MG63 (cell line): ENCODE data around the gene OR6C70. TPM values are rescaled to one million over a fixed set of nuclear protein-coding genes. Genes with fewer than 3 reads are reported as not detected.
A peak's percentile ranks its signal among the peaks of the same experiment; 100 is the strongest.
"Not testable (repeated sequence)": the region's sequence is repeated elsewhere in the genome, so short reads cannot be mapped to it uniquely, and the experiment has no call there.

ENCODE experiments used
- DNase-seq: peaks from one replicate; pipeline ENCODE4 v3.0.0-alpha.2; 2020
- H3K27me3 ChIP-seq: fragments of 250-450 bp; sonication (Bioruptor Pico); 2 replicates; pipeline ENCODE4 v1.5.1; 2020; ENCODE audit warnings: mild to moderate bottlenecking, moderate library complexity
- H3K36me3 ChIP-seq: fragments of 250-450 bp; sonication (Bioruptor Pico); 2 replicates; pipeline ENCODE4 v1.5.1; 2020; ENCODE audit warnings: mild to moderate bottlenecking, moderate library complexity
- H3K4me3 ChIP-seq: fragments of 250-450 bp; sonication (Bioruptor Pico); 2 replicates; pipeline ENCODE4 v1.5.1; 2020; ENCODE audit warnings: mild to moderate bottlenecking, moderate library complexity
- H3K9me3 ChIP-seq: fragments of 250-450 bp; sonication (Bioruptor Pico); 2 replicates; pipeline ENCODE4 v1.5.1; 2020; ENCODE audit warnings: mild to moderate bottlenecking, moderate library complexity
- total RNA-seq: library from RNA; depleted of rRNA; stranded (reverse); fragments of >200 nt; shearing (Covaris generic); gene quantifications from 2 replicates; pipeline ENCODE4 v1.2.3, GENCODE V29; 2014; ENCODE audit warnings: low replicate concordance; rRNA removed

The OR6C70 gene
- not detected in 2 replicates for total RNA-seq

DNA sequence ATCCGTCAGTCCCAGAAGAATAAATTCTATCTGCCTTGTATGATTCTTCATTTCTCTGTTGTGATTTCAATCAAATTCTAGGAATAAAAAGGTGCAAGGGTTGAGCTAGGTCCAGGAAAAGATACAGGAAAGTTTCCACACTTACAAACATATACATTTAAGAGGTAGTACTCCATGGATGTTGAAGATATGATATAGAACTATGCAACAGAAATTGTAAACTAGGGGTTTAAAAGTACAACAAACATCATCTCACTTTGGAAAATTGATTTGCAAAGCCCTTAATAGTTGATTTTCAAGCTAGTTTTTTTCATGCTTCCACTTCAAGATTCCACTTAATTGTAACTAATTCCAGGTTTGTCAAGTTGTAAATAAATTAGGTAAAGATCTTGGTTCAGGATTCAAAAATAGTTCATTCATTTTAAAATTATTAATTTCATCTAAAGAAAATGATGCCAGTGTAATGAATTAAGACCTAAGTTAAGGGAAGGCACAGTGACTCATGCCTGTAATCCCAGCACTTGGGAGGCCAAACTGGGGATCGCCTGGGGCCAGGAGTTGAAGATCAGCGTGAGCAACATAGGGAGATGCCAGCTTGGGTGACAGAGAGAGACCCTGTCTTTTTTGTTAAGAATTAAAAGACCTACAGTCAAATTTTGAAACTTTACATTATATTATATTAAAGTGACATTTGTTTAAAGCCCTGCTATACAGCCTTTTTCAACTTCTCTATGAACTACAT is at the start of gene OR6C70:
TSS of gene OR6C70 (minus strand) at position 51 of the 742 bp plus-strand sequence. CDS start at position 51, 0 bp downstream.
- Histone ChIP-seq H3K9me3 (no peaks in the 10 kb centered on the region), H3K36me3 (no peaks in the 10 kb centered on the region), H3K4me3 (no peak within 1 kb of the TSS), H3K27me3 (no peaks in the 10 kb centered on the region; the same call in 1 of the 2 replicates)
- peak; percentile 44 for DNase-seq

DNA sequence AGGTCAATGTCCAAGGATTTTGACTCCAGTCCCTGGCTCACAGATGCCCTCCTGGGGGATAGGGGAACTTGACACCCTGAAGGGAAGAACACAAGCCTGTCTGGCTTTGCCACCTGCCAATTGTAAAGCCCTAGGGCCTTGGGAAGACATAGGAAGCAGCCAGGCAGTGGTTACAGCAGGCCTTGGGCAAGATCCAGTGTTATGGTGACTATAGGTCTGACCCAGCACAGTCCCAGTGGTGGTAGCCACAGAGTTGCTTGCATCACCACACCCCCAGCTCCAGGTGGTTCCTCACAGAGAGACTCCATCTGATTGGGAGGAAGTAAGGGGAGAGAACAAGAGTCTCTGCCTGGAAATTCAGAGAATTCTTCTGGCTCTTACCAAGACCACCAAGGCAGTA is 46.5 kb upstream of the OR6C70 start:
- no peak for DNase-seq
- Histone ChIP-seq H3K9me3 (no peaks in the 10 kb centered on the region), H3K4me3 (no peak overlapping the region), H3K36me3 (no peaks in the 10 kb centered on the region), H3K27me3 (no peaks in the 10 kb centered on the region)

GRCh38 chr12:55515696-55516095 is 45.8 kb upstream of the OR6C70 start:
- Histone ChIP-seq H3K36me3 (no peaks in the 10 kb centered on the region), H3K27me3 (no peaks in the 10 kb centered on the region), H3K4me3 (no peak overlapping the region), H3K9me3 (no peaks in the 10 kb centered on the region)
- no peak for DNase-seq

- no peak for DNase-seq
- Histone ChIP-seq H3K36me3 (no peaks in the 10 kb centered on the region), H3K27me3 (no peaks in the 10 kb centered on the region), H3K9me3 (no peaks in the 10 kb centered on the region), H3K4me3 (no peak overlapping the region)
Observed at GRCh38 chr12:55501601-55502000, 31.7 kb upstream of the OR6C70 start.

DNA sequence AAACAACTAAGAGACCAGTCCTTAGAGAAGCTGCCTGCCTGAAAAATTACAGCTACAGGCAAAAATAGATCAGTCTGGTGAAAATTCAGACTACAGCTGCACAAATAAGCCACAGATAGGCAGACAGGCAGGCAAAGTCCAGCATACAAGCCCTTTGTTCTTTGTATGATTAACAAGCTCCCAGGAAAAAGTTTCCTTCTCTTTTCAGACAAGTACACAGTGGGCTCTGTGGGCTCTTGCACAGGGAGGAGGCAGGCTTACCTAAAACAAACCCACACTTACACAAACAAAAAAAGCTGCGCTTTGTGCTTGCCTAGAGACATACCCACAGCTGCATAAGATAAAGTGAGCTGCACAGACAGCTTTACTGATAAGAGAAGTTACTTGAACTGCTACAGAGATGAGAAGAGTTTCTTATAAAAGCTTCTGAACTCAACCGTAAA is 29.9 kb upstream of the OR6C70 start:
- H3K4me3 ChIP-seq: no peak overlapping the region
- no peaks in the 10 kb centered on the region for H3K9me3 ChIP-seq
- H3K27me3 ChIP-seq: no peaks in the 10 kb centered on the region
- DNase-seq: no peak
- H3K36me3 ChIP-seq: no peaks in the 10 kb centered on the region

DNA sequence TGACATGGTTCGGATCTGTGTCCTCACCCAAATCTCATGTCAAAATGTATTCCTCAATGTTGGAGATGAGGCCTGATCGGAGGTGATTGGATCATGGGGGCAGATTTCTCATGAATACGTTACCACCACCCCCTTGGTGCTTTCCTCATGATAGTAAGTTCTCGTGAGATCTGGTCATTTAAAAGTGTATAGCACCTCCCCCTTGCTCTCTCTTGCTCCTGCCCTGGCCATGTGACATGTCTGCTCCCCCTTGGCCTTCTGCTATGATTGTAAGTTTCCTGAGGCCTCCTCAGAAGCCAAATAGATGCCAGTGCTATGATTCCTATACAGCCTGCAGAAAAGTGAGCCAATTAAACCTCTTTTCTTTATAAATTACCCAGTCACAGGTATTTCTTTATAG is 29.3 kb upstream of the OR6C70 start:
- H3K27me3 ChIP-seq: no peaks in the 10 kb centered on the region
- DNase-seq: no peak
- no peaks in the 10 kb centered on the region for H3K9me3 ChIP-seq
- H3K36me3 ChIP-seq: no peaks in the 10 kb centered on the region
- no peak overlapping the region for H3K4me3 ChIP-seq

DNA sequence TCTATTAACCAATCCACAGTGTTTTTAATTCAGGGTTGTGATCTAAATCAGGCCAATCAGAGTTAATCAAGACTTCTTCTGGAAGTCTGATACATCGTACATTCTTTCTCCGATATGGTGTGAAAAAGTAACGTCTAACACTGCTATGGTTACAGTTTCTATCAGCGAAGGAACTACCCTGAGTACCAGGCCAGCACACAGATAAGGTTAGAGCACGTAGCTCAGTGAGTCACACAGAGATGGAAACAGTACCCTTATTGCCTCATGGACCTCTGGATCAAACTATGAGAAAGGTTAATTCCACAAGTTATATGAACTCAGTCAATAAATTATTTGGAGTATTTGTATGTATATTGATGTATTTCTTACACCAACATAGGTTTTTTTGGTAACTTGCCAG is 25.6 kb upstream of the OR6C70 start:
- no peak for DNase-seq
- Histone ChIP-seq H3K4me3 (no peak overlapping the region), H3K27me3 (no peaks in the 10 kb centered on the region), H3K9me3 (no peaks in the 10 kb centered on the region), H3K36me3 (no peaks in the 10 kb centered on the region)

DNA sequence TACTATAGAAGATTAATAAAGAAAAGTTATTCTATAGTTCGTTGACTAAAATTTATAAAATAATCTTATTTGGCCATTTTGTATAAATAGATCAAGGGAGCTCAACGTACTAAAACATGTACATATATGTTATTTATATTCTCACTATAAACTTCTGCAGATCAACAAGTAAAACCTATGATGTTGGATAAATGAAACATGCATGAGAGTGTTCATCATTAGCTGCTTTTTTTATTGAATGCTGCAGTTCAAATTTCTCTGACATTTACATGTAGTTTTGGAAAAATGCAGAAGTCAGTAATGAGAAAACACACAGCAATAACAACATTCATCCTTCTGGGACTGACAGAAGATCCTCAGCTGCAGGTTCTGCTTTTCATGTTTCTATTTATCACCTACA is 22.1 kb upstream of the OR6C70 start, which contains the start of gene OR6C68:
TSS of gene OR6C68 (plus strand) at position 301 of the 400 bp plus-strand sequence. CDS start at position 301, 0 bp downstream.
- Histone ChIP-seq H3K27me3 (no peaks in the 10 kb centered on the region), H3K36me3 (no peaks in the 10 kb centered on the region)
- DNase-seq: no peak

DNA sequence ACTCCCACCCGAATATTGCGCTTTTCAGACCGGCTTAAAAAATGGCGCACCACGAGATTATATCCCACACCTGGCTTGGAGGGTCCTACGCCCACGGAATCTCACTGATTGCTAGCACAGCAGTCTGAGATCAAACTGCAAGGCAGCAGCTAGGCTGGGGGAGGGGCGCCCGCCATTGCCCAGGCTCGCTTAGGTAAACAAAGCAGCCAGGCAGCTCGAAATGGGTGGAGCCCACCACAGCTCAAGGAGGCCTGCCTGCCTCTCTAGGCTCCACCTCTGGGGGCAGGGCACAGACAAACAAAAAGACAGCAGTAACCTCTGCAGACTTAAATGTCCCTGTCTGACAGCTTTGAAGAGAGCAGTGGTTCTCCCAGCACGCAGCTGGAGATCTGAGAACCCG is 14.3 kb upstream of the OR6C70 start:
- not testable (repeated sequence) for H3K9me3 ChIP-seq, H3K36me3 ChIP-seq, H3K4me3 ChIP-seq, H3K27me3 ChIP-seq, DNase-seq

More for the DNA sequence above, 22.1 kb upstream of the OR6C70 start, which contains the start of gene OR6C68:
- Histone ChIP-seq H3K4me3 (no peak within 1 kb of the TSS), H3K9me3 (no peaks in the 10 kb centered on the region)

GRCh38 chr12:55479136-55479535 is 9.2 kb upstream of the OR6C70 start:
- not testable (repeated sequence) for DNase-seq, H3K27me3 ChIP-seq, H3K9me3 ChIP-seq, H3K4me3 ChIP-seq, H3K36me3 ChIP-seq

DNA sequence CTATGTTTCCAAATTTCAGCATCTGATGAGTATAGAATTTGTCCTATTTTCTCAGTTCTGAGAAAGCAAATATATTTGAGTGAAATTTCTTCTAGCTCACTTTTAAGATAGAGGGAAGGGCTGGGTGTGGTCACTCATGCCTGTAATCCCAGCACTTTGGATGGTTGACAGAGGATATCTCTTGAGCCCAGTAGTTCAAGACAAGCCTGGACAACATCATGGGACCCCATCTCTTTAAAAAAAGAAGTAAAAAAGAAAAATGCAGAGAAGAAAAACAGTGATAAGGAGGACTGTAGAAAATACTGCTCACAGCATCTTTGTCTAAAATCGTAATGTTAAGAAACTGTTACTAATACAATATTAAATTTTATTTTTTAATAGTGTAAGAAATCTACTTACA is 2.3 kb upstream of the OR6C70 start:
- H3K4me3 ChIP-seq: no peak overlapping the region
- H3K36me3 ChIP-seq: no peaks in the 10 kb centered on the region
- no peak for DNase-seq
- H3K9me3 ChIP-seq: no peaks in the 10 kb centered on the region
- no peaks in the 10 kb centered on the region; the same call in 1 of the 2 replicates for H3K27me3 ChIP-seq

DNA sequence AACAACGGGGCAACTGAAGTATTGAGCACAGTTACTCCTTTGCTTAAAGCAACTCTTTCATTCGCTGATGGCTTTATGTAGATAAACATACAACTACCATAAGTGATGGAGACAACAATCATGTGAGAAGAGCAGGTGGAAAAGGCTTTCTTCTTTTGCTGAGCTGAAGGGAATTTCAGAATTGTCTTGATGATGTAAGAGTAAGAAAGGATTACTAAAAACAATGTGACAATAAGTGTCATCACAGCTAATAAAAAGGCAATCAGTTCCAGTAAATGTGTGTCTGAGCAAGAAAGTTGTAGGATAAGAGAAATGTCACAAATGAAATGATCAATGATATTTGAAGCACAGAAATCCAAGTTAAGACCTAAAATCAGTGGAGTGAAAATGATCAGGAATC is 647 bp downstream of the OR6C70 start:
- no peak for DNase-seq
- Histone ChIP-seq H3K4me3 (no peak overlapping the region), H3K36me3 (no peaks in the 10 kb centered on the region), H3K9me3 (no peaks in the 10 kb centered on the region), H3K27me3 (no peaks in the 10 kb centered on the region; the same call in 1 of the 2 replicates)

DNA sequence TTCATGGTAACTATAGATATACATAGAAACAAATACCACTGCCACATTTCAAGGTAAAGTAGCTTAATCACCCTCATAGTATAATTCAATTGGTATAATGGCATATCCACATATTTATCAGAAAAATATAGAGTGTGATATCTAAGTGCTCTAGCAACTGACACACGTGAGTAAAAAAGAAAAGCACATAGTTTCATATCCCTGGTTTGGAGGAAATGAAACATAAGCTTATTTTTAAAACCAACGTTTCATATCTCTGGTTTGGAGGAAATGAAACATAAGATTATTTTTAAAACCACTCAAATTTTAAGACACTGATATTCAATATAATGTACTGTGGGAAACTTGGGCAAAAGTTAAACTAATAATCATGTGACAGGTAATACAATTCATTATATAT is 2.1 kb downstream of the OR6C70 start:
- no peaks in the 10 kb centered on the region for H3K36me3 ChIP-seq
- no peaks in the 10 kb centered on the region for H3K9me3 ChIP-seq
- no peak overlapping the region for H3K4me3 ChIP-seq
- H3K27me3 ChIP-seq: no peaks in the 10 kb centered on the region; the same call in 1 of the 2 replicates
- no peak for DNase-seq

- H3K27me3 ChIP-seq, DNase-seq, H3K4me3 ChIP-seq, H3K36me3 ChIP-seq, H3K9me3 ChIP-seq: not testable (repeated sequence)
Observed at GRCh38 chr12:55464926-55465325, 5.0 kb downstream of the OR6C70 start.

DNA sequence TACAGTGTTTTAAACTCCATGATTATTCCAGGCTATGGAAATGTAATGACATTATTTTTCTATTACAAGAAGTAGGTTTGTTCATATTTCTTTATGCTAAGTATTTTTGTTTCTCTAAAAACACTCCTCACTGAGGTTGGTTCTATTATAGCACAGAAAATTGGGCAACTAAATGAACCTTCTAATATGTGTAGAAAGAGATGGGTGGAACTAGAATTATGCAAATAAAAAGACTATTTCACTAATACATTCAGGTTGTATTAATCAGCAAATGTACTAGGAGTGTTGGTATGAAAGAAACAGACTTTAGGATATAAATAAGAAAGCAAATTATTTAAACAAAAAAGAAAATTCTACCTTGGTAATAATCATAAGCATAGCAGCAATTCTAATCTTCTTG is 21.1 kb downstream of the OR6C70 start:
- Histone ChIP-seq H3K27me3 (no peaks in the 10 kb centered on the region; the same call in 1 of the 2 replicates), H3K36me3 (no peaks in the 10 kb centered on the region), H3K9me3 (no peaks in the 10 kb centered on the region), H3K4me3 (no peak overlapping the region)
- no peak for DNase-seq

DNA sequence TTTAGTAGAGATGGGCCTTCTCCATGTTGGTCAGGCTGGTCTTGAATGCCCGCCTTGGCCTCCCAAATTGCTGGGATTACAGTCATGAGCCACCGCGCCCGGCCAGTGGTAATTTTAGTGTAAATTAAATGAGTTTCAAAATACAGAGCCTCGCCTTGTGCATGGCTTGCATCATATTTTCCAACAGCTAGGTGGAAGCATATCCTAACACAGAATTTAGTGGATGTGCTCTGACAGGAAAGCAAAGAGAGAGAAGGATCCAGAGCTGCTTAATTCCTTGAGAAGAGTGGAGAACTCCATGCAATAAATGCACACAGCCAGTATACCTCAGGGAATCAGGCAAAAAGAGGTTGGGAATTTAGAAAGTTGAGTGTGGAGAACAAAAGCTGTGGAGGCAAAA is 23.6 kb downstream of the OR6C70 start:
- H3K9me3 ChIP-seq: no peaks in the 10 kb centered on the region
- no peak for DNase-seq

DNA sequence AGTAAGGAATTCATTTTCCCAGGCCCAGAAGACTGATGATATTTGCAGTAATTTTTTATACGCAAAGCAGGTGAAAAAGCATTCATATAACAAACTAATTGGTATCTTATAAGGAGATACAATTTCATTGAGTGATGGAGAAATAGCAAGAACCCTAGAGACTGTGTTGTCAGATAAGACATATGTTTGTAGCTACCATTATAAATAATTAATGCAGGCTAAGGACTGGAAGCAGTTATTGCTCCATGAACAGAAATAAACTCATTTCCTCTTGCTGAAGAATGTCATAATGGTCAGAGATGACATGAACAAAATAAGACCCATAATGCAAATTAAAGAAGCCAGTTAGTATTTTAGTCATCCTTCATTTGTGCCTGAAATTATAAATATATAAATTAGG is 24.6 kb downstream of the OR6C70 start:
- no peaks in the 10 kb centered on the region for H3K27me3 ChIP-seq
- DNase-seq: no peak
- no peaks in the 10 kb centered on the region for H3K36me3 ChIP-seq
- no peaks in the 10 kb centered on the region for H3K9me3 ChIP-seq
- H3K4me3 ChIP-seq: no peak overlapping the region

More for the DNA sequence above, 23.6 kb downstream of the OR6C70 start:
- Histone ChIP-seq H3K27me3 (no peaks in the 10 kb centered on the region), H3K36me3 (no peaks in the 10 kb centered on the region), H3K4me3 (no peak overlapping the region)

DNA sequence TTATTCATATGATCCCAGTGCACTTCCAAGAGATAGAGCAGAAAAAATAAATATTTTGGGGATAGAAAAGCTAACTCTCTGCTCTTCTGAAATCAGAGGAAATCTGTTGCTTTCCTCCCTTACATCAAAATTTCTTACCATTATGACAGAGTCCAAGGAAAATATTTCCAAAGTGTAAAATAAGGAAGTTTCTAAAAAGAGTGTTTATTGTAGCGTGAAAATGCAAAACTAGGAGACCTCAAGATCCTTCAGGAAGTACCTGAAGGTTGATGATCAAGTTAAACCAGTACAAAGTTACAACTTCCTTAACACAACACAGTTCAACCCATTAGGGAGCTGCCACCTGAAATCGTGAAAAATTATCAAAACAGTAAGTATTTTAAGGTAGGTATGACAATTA is 26.2 kb downstream of the OR6C70 start, which contains the start of gene OR6C2:
TSS of gene OR6C2 (plus strand) at position 301 of the 400 bp plus-strand sequence. CDS start 8,138 bp downstream, outside the sequence.
- Histone ChIP-seq H3K9me3 (no peaks in the 10 kb centered on the region), H3K27me3 (no peaks in the 10 kb centered on the region), H3K4me3 (no peak within 1 kb of the TSS), H3K36me3 (no peaks in the 10 kb centered on the region)
- no peak for DNase-seq
